Neural cell (in vitro differentiated cells): ENCODE data around the gene TPD52L1.

Experiments
- CTCF ChIP-seq: fragments of 450-650 bp; IDR thresholded peaks from 2 replicates; pipeline ENCODE4 v1.5.1; 2014; ENCODE audit warnings: antibody characterized with exemption, mild to moderate bottlenecking, moderate library complexity; ENCODE audit not compliant: poor library complexity, severe bottlenecking
- EP300 ChIP-seq: fragments of 450-650 bp; conservative IDR thresholded peaks from 2 replicates; pipeline ENCODE4 v1.6.1; 2014; ENCODE audit warnings: antibody characterized with exemption, mild to moderate bottlenecking, moderate library complexity; ENCODE audit not compliant: poor library complexity, severe bottlenecking
- EZH2 ChIP-seq: fragments of 200-600, 300-800 bp; shearing (Covaris generic), sonication (generic); IDR thresholded peaks from 2 replicates; pipeline ENCODE4 v1.6.1; 2014; ENCODE audit warnings: antibody characterized with exemption, low read length, borderline replicate concordance, mild to moderate bottlenecking; ENCODE audit not compliant: insufficient read depth, poor library complexity, severe bottlenecking
- POLR2AphosphoS5 ChIP-seq: IDR thresholded peaks from 2 replicates; pipeline ENCODE4 v1.6.1; 2012
- RAD21 ChIP-seq: fragments of 450-650 bp; conservative IDR thresholded peaks from 2 replicates; pipeline ENCODE4 v1.6.1; 2014; ENCODE audit warnings: antibody characterized with exemption, mild to moderate bottlenecking, moderate library complexity
- REST ChIP-seq: IDR thresholded peaks from 2 replicates; pipeline ENCODE4 v1.6.1; 2012; ENCODE audit warnings: borderline replicate concordance

DNA sequence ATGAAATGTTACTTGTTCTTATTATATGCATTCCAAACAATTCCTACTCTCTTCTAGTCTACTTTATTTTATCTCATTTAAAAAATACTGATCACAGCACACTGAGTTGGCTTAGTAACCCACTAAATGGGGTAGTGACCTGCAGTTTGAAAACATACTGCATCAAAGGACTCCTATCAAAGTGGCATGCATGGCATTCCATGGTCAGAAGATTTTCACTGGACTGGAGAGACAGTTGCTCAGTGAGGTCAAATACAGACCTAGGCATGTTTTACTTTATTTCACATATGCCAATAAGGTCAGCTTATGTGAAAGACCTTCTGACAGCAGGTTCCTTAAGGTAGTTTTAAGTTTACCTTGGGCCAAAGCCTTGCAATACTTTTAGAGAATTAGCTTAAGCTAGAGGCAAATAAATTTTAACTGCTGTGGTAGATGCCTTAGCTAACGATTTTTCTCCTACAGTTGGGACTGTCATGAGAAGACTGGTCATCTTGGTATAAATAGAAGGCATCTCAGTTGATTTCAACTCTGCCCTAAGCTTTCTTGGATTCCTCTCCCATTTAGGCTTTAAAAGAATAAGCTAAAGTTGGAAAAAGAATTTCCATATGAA, 35.1 kb downstream of the TPD52L1 start:
- TF ChIP-seq CTCF = no peak
- no peak for TF ChIP-seq RAD21
- no peak for TF ChIP-seq REST
- no peak for TF ChIP-seq EZH2
- no peak for TF ChIP-seq EP300
- TF ChIP-seq POLR2AphosphoS5 = no peak
